Germinal center (tissue), 1 donor: ENCODE results near the gene LRRC8E.

ENCODE experiments used
- DNase-seq: peaks from one replicate; pipeline ENCODE4 v3.0.0; 2012; ENCODE audit warnings: mixed read lengths, low spot score

The LRRC8E gene

DNA sequence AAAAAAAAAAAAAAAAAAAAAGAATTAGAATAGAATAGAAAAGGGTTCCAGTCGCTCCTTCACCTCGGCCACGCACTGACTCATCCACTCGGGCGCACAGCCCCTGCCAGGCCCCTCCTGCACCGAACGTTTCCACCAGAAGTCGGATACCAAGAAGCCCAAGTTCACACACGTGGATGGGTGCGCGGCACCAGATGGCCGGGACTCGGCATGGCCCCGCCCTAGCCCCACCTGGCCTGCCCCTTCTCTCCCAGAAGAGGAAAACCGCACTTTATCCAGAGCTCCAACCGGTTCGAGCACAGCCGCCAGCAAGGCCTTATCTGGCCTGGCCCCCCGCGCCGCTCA, 20.0 kb upstream of the LRRC8E start:
- no peak for DNase-seq

DNA sequence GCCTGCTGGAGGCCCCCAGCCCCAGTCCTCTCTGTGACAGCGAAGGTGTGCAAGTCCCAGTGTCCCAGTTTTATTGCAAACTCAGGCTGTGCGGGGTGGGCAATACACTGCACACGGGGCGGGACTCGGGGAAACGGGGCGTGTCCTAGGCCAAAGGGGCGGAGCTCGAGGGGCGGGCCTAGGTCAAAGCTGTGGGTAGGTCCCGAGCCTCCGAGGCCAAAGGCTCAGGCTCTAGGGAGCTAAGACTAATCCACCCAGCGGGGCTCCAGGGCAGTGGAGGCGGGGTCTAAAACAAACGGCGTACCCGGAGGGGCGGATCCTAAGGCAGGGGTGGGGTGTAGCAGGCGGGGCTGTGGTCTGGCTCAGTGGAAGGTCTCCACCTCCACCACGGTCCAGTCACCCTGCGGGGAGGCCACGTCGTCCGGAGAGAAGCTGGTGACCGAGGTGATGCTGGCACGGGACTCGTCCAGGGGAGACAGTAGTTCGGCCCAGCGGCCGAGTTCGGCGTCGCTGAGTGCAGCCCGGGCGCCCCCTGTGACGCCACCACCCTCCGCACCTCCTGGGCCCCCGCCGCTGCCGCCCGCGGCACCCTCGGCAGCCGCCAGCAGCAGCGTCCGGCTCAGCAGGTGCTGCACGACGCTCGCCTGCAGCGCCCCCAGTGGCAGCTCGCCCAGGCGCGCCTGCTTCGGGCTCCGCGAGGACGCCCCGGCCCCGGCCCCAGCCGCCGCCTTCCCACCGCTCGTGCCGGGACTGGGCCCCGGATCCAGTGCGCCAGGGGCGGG, 19.4 kb upstream of the LRRC8E start:
- peak; percentile 92 for DNase-seq

DNA sequence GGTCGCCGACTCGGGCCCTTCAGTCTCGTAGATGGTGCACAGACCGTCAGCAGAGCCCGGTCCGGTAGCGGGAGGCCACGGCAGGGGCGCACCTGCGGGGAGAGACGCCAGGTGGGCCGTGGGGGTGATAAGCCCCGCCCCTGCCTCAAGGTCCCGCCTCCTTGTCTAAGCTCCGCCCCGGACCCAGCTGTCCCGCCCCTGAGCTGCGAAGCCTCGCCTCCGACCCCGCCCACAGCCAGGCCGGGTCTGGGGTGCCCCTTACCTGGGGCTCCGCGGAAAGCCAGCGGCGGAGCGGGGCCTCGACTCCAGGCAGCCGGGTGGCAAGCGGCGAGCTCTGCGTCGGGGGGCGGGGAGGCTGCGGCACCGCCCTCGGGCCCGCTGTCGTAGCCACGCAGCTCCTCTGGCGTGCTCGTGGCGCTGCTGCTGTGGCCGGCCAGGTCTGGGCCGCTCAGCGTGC, 18.8 kb upstream of the LRRC8E start:
- DNase-seq: peak; percentile 86

DNA sequence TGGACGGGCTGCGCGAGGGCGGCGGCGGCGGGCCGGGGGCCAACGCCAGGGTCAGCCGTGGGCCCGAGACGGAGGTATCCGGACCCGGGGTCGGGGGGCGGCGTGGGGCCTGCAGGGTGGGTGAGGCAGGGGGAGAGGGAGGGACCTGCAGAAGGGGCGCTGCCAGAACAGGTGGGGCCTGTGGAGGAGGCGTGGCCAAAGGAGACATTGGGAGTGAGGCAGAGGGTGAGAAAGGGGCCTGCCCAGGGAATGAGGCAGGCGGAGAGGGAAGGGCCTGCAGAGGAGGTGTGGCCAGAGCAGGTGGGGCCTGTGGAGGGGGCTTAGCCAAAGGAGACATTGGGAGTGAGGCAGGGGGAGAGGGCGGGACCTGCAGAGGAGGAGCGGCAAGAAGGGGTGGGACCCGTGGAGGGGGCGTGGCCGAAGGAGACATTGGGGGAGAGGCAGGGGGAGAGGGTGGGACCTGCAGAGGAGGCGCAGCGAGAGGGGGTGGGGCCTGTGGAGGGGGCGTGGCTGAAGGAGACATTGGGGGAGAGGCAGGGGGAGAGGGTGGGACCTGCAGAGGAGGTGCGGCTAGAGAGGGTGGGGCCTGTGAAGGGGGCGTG, 18.3 kb upstream of the LRRC8E start:
- peak; percentile 26 for DNase-seq

DNA sequence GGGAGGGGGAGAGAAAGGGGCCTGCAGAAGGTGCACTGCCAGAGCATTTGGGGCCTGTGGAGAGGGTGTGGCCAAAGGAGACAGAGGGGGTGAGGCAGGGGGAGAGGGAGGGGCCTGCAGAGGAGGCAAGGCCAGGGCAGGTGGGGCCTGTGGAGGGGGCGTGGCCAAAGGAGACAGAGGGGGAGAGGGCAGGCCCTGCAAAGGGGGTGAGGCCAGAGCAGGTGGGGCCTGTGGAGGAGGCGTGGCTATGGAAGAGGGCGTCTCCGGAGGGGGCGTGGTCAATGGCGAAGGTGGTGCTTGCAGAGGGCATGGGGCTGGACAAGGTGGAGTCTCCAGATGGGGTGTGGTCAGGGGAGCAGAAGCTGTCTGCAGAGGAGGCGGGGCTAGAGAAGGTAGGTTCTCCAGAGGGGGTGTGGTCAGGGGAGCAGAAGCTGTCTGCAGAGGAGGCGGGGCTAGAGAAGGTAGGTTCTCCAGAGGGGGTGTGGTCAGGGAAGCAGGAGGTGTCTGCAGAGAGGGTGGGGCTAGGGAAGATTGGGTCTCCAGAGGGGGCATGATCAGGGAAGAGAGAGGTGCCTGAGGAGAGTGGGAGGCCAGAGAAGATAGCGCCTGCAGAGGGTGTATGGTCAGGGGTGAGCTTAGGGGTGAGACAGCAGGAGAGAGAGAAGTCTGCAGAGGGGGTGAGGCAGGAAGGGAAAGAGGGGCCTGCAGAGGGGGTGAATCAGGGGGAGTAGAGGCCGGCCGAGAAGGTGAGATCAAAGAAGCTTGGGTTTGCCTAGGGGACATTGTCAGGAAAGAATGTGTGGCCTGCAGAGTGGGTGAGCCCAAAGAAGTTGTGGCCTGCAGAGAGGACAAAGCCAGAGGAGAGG, 17.5 kb upstream of the LRRC8E start:
- peak; percentile 47 for DNase-seq

DNA sequence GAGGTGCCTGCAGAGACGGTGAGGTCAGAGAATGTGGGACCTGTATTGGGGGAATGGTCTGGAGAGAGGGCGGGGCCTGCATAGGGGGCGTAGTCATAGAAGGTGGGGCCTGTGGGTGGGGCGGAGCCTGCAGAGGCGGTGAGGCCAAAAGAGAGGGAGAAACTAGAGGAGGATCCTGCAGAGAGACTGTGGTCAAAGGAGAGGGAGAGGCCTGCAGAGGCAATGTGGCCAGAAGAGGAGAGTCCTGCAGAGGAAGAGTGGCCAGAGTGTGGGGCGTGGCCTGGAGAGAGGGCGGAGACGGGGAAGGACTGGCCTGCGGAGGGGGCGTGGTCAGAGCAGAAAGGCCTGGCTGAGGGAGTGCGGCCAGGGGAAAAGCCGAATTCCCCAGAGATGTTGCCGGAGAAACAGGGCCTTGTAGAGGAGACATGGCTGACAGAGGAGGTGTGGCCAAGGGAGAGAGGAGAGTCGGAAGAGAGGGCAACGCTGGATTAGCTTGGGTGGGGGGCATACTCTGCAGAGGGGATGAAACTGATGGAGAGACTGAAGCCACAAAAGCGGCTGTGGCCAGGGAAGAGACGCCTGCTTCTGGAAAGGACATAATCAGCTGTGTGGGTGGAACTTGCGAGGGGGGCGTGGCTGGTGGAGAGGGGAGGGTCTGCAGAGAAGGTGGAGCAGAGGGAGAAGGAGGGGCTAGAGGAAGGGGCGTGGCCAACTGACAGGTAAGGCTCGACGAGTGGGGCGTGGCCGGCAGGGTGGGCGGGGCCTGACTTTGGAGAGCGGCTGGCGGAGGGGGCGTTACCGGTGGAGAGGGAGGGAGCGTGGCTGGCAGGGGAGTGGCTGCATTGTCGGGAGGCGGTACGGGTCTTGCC, 16.6 kb upstream of the LRRC8E start:
- DNase-seq: peak; percentile 80

DNA sequence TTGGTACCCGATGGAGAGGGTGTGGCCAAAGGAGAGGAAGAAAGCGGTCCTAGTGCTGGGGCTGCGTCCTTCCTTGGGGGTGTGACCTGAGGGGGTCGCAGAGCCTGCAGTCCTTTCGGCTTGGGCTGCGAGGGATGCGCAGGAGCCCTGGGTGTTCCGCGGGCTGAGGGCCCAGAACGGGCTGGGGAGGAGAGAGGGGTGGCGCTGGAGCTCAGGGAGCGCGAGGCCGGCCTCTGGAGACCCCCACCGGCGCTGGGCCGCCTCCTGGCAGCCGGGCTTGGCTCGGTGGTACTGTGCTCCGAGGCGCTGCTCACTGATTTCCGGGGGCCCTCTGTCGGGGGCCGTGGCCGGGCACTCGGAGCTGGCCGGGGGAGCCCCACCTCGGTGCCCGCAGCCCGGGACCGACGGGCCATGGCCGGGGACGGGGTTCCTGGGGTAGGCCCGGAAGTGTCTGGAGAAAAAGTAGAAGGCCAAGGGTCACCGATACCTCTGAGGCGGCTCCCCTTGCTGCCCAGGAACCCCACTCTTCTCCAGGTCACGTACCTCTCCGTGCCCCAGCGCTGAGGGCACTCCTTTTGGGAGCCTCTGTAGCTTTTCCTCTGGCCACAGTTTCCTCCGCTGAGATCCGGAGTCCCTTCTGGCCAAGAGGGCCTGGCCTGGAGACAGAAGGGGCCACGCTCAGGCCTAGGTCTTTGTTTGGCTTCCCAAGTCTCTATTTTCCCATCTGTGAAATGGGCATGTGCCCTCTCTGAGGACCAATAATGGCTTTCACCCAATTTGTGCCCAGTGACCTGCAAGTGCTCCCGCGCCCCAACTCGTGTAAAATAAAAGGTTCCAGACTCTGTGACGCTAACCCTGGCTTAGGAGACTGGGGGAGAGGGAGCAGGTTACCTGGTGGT, 15.8 kb upstream of the LRRC8E start:
- no peak for DNase-seq

DNA sequence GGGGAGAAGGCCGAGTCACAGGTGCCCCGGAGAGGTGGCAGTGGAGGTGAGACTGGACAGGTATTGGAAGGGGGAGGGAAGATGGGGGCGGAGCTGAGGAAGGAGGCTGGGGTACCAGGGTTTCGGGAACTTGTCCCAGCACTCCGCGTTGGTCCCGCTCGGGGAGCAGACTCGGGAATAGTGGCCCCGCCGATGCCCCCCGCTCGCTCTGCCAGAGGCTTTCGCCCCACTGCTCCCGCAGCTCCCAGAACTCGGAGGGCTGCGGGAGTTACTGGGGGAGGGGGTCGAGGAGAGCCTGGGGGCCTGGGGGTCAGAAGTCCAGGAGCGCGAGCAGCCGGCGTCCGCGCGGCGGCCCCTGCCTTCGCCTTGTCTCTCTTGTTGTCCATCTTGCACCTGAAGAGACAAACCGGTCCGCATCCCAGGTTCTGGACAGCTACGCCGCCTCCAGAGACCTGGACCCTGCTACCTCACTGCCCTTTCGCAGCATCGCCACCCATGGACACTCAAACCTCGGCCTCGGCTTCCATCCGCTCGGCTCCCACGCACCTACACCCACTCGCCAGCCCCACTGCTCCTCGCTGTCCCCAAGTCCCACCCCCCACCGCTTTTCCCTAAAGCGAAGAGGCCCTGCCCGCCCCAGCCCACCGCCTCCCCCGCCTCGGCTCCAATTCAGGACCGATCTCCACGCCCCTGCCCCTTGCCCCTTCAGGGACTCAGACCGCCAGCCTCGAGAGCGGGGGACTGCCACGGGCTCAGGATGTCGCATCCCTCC, 14.8 kb upstream of the LRRC8E start:
- DNase-seq: no peak

DNA sequence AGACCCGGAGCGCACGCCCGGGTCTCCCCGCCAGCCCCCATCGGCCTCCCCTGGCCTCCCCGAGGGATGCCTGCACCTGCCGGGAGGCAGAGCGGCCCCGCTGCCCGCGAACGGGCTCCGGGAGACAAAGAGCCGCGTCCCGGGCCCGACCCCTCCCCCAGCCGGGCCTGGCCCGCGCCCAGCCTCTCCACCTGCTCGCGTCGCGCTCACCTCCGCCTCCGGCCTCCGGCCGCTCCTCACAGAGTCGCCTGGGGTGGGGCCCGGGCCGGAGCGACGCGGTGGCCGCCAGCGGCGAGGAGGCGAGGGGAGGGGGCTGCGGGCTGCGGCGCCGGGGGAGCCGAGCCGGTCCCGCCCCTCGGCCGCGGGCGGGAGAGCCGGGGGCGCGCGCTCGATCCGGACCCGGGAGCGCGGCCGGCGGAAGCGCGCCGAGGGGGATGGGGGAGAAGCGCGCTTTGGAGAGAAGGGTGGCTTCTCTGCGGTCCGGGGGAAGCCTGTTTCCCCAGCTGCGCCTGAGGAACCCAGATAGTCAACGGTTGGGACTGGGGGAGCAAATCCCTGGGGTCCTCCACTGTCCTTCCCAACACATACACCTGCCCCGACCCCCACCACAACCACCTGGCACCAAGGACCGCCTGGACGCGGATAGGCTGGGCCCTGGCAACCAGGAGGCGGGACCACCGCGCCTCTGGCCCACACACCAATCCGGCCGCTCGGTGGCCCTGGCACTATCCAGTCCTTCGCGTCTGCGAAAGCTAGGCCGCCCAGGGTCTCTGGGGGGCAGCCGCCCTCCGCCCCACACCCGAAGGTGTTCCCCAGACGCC, 14.0 kb upstream of the LRRC8E start, which contains the start of gene PRR36:
PRR36 (minus strand) TSS at position 315 of the 821 bp plus-strand sequence. CDS start 701 bp downstream, outside the sequence.
- no peak for DNase-seq

DNA sequence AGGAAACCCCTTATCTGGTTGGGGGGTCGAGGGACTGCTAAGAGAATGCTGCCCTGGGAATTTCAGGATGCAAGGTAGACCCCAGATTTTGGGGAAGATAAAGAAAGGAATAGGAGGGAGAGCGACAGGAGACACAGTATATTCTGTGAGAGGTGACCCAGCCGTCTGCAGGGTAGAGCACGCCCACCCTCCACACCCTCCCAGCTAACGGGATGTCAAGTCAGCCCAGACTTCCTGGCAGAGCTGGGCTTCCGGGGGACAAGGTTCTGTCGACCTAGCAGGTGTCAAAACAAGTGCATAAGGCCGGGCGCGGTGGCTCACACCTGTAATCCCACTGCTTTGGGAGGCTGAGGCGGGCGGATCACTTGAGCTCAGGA, 13.4 kb upstream of the LRRC8E start:
- DNase-seq: no peak

DNA sequence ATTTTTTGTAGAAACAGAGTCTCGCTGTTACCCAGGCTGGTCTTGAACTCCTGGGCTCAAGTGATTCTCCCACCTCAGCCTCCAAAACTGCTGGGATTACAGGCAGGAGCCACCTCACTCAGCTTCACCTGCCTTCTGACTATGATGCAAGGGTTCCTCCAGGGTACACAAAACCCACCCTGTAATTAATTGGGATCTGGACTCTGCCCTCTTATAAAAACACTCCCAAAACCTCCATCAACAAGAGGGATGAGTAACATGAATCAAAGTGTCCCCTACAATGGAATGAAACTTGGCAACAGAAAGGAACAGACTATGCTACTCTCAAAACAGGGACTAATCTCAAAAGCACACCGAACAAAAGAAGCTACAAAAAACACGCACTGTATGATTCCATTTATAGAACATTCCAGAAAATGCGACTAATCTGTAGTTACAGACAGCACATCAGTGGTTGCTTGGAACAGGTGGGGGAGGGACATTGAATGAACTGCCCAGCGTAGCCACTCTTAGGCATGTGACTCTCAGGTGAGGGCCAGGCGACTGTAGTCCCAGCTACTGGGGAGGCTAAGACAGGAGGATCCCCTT, 11.0 kb upstream of the LRRC8E start:
- DNase-seq: no peak

DNA sequence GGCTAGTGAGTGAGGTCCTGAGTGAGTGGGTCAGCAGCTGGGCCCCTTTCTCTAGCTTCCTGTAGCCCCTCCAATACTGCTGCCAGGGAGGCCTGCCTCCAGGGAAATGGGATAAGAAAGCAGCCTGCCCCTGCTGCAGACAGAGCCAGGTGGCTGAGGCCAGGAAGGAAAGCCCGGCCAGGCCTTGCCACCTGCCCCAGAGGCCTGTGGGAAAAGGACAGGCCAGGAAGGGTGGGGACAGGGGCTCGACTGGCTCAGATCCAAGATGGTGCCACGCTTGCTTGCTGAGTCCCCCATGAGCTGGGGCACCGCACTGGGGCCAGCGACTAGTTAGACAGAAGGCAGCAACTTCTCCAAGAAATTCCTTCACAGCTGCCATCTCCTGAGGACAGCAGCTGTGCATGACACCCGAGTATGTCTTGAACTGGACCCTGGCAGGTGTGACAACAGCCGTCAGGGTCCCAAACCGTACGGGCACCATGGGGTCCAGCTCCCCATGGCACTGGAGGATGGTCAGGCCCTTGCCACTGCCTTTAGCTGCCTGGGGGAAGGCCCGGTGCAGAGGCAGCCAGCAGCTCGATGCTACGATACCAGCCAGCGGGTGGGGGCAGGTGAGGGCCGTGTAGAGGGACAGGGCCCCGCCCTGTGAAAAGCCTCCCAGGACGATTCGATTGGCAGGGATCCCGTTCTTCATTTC, 9.1 kb upstream of the LRRC8E start:
- DNase-seq: no peak

DNA sequence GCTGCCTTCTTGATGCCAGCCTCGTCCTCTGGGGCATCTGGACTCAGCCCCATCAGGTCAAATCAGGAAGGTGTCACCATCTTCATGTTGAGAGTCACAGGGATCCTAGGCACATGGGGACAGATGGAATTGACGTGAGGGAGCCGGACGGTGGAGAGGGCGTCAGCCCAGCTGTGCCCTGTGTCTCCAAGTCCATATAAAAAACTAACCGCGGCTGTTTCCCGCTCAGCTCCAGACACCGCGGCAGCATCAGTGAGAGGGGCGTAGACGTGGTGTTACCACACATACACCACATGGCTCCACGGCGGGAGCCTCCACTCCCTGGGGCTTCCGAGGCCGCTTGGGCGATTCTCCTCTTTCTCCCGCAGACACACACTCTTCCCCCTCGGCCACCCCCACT, 8.5 kb upstream of the LRRC8E start:
- DNase-seq: no peak

DNA sequence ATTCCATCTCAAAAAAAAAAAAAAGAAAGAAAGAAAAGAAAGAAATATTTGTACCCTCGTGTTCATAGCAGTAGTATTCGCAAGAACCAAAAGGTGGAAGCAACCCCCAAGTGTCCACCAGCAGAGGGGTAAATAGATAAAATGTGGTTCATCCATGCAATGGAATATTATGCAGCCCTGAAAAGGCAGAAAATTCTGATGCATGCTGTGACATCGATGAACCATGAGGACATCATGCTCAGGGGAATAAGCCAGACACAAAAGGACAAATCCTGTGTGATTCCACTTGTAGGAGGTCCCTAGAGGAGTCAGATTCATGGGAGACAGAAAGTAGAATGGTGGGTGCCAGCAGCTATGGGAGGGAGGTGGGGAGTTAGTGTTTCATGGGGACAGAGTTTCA, 6.4 kb upstream of the LRRC8E start:
- DNase-seq: no peak

DNA sequence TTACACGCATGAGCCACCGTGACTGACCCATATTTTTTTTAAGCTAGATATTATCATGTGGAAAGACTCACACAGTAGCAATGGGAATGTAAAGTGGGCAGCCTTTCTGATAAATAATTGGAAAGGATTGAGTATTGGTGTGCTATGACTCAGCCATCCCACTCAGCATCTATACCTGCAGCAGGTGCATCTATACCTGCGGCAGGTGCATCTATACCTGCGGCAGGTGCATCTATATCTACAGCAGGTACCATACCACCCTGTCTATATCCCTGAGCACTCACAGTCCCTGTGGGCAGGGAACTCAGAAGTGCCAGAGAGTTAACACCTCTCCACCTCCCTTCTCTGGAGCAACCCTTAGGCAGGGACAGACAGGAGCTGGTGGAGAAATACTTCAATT, 5.2 kb upstream of the LRRC8E start:
- DNase-seq: no peak

DNA sequence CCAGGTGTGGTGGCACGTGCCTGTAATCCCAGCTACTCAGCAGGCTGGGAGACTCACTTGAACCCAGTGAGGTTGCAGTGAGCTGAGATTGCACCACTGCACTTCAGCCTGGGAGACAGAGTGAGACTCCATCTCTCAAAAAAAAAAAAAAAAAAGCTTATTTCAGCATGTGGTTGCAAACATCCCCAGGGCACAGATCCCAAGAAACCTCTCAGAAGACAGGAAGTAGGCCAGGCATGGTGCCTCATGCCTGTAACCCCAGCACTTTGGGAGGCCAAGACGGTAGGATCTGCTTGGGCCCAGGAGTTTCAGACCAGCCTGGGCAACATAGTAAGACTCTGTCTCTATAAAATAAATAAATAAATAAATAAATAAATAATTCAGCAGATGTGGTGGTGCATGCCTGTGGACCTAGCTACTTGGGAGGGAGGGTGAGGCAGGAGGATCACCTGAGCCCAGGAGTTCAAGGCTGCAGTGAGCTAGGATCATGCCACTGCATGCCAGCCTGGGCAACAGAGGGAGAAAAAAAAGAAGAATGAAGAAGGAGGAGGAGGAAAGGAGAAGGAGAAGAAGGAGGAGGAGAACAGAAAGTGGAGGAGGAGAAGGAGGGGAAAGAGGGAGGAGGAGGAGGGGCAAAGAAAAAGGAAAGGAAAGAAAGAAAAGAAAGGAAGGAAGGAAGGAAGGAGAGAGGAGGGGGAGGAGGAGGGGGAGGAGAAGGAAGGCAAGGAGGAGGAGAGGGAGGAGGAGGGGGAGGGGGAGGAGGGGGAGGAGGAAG, 4.3 kb upstream of the LRRC8E start:
- no peak for DNase-seq

DNA sequence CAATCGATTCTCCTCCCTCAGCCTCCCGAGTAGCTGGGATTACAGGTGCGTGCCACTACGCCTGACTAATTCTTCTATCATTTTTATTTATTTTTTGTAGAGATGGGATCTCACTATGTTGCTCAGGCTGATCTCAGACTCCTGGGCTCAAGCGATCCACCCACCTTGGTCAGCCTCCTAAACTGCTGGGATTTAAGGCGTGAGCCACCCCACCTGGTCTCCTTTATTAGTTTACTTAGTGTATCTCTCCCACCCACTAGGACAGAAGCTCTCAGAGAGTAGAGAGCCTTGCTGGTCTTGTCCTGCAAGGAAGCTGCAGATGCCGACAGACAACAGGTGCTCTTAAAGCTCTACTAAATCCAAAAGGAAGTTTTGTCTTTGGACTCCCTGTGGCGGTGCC, 2.5 kb upstream of the LRRC8E start:
- no peak for DNase-seq
